ENCODE data around the gene DENND5A.
A peak's percentile ranks its signal among the peaks of the same experiment; 100 is the strongest.
"Not testable (repeated sequence)": the region's sequence is repeated elsewhere in the genome, so short reads cannot be mapped to it uniquely, and the experiment has no call there.

DENND5A gene

DNA sequence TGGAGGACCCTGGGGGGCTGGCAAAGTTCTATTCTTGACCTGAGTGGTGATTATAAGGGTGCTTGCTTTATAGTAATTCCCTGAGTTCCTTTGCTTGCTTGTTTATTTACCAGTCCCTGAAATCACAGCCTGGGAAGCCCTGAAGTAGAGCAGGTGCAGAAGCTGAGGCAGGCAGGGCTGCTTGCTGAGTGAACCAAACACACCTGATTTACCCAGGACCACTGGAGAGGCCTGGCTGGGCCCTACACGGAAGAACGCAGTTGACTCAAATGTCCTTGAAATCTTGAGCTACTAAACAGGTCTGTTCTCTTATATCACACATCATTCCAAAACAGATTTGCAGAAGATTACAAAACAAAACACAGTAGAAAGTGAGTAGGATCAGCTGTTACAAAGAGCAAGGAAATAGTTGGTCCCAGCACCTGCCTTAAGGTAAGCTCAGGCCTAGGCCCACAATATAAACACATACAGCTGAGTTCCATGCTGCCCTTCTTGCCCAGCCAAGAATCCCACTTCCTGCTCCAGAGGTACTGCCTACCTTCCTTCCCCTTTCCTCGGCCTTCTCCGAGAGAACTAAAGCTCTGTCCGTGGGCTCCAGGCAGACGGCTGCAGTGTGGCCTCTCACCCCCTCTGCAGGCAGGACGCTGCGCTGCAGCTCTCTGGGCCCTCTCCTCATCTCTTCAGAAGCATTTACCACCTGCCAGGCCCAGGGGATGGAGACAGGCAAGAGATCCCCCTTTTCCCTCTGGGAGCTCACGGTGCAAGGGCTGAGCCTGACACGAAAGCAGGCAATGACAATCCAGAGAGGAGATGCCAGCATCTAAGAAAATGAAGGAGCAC is 127.6 kb downstream of the DENND5A start:
- peak; percentile 76 for DNase-seq (ENCODE audit: low spot score)

GRCh38 chr11:9136741-9137140 is 128.4 kb downstream of the DENND5A start:
- DNase-seq (ENCODE audit: low spot score): peak; percentile 55

GRCh38 chr11:9133956-9134355 is 131.2 kb downstream of the DENND5A start:
- no peak for DNase-seq (ENCODE audit: low spot score)

- no peak for DNase-seq (ENCODE audit: low spot score)
Measured at GRCh38 chr11:9132203-9132878, 132.8 kb downstream of the DENND5A start.

- DNase-seq (ENCODE audit: low spot score): no peak
Measured at GRCh38 chr11:9130297-9130696, 134.9 kb downstream of the DENND5A start.

DNA sequence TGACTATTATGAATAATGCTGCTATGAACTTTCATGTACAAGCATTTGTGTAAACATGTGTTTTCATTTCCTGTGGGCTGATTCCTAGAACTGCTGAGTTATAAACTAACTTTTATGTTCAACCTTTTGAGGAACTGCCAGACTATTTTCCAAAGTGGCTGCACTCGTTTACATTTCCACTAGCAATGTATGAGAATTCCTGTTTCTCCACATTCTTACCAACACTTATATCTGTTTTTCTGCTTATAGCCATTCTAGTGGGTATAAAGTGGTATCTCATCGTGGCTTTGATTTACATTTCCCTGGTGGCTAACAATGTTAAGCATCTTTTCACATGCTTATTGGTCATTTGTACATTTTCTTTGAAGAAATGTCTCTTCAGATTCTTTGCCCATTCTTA is 138.5 kb downstream of the DENND5A start:
- DNase-seq (ENCODE audit: low spot score): peak; percentile 17

DNA sequence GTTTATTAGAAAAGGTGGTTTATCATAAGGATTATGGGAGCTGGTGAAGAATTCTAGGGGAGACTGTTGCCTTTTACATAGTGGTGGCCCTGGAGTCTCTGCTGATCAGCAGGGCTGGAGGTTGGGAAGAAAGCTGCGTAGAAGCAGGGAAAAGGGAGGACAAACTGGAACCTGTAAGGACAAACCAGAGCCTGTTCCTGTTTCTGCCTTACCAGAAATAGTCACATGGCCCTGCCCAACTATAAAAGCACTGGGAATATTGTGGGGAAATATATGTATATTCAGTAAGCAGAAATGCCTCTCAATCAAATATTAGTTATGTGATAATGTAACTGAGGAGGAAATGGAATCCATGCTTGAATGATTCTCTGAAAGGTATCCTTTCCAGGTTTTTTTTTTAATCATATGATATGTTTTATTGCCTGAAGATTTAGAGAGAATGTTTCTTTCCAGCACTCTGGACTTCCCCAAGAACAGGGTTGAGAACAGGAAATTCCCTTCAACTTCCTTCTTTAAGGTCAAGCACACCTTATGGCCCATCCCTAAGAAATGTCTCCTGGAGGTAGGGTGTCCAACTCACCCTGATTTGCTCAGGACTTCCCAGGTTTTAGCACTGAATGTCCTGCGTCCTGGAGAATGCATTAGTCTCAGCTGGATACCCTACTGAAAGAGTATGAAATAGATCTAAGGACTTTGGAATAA is 139.8 kb downstream of the DENND5A start:
- no peak for DNase-seq (ENCODE audit: low spot score)

DNA sequence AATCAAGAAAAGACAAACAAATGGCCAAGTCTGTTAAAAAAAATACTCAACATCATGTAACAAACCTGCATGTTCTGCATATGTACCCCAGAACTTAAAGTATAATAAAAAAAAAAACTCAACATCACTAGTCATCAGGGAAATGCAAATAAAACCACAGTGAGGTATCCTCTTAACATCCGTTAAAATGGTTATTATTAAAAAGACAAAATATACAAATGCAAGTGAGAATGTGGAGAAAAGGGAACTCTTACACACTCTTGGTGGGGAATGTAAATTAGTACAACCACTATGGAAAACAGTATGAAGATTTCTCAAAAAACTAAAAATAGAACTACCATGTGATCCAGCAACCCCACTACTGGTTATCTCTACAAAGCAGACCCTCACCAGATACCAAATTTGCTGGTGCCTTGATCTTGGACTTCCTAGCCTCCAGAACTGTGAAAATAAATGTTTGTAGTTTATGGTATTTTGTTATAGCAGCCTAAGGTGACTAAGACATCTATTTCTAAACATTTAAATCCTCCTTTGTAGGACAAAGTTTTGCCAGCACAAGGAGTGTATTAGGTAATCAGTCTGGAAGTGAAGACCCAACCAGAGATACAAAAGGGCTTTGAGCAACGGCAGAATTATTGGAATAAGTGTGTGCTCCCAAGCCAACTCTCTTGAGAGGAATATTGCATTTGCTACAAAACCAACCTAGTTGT is 141.4 kb downstream of the DENND5A start:
- DNase-seq (ENCODE audit: low spot score): no peak

DNA sequence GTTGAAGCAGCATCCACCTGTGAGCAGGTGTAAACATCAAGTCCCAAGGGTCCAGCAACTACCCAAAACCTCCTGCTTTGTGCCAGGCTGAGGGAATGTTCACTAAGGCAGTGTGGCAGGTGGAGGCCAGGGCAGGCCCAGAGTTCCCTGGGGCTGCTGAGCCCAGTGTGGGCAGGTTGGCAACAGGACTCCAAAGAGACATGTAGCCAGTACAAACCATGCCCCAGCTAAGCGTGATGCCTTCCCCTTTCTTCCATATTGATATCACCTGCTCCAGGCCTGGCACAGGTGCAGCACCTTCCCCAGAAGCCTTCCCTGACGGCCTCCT is 143.7 kb downstream of the DENND5A start:
- DNase-seq (ENCODE audit: low spot score): no peak

- no peak for DNase-seq (ENCODE audit: low spot score)
Measured at GRCh38 chr11:9120664-9121468, 144.3 kb downstream of the DENND5A start.

- DNase-seq (ENCODE audit: low spot score): no peak
Measured at GRCh38 chr11:9118277-9118676, 146.9 kb downstream of the DENND5A start.

DNA sequence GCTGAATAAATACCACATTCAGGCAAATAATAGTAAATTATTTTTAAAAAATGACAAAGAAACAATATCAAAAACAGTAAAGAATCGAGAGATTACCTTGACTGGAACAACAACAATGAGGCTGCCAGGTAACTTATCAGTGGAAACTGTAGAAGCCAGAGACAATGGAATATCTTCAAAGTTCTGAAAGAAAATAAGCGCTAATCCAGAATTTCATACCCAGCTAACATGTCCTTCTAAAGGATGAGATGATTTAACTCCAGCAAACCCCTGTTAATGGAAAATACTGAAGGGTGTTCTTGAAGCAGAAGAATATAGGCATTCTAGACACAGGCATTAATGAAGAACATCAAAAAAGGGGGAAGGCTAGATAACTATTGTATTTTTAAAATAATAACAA is 153.1 kb downstream of the DENND5A start:
- no peak for DNase-seq (ENCODE audit: low spot score)

DNA sequence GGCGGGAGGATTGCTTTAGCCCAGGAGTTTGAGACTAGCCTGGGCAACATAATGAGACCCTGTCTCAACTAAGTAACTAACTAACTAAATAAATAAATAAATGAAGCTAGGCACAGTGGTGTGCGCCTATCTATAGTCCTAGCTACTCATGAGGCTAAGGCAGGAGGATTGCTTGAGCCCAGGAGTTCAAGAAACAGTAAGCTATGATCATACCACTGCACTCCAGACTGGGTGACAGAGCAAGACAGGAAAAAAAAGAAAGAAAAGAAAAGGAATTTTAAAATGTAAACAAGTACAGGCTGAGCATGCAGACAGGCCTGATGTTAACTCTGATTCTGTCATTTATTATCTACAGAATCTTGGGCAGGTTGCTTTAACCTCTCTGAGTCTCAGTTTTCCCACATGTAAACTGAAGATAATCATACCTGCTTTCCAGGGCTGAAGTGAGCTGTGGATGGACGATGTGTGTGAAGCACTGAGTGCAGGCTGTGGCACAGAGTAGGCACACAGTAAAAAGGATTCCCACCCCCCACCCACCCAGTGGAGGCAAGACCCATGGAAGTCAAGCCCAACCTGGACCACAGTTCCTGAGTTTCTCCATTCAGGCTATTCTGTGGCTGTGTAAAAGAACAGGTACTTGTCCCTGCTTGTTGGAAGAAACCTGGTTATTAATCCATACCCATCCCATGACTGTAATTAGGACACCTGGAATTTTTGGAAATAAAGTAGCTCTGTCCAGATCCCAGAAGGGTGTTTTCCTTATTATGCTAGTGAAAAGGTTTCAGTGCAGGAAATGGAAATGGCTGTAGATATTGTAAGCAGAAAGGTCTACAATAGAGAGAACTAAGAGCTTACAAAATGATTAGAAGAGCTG is 155.1 kb downstream of the DENND5A start:
- no peak for DNase-seq (ENCODE audit: low spot score)

DNA sequence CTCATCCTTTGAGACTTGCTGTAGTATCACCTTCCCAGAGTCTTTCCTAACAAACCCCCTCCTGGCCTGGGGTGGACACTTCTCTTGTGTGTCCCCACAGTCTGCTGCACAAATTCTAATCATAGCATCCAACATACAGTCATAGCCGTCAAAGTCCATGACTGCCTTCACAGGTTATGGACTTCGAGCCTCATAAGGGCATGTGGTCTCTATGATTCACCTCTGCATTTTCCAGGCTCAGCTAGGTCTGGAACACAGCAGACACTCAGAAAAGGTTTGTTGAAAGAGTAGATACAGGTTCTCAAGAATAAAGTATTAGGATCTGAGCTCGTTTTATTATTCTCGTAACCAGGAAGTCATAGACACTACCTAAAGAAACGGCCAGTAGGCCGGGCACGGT is 160.6 kb downstream of the DENND5A start:
- DNase-seq (ENCODE audit: low spot score): no peak

- no peak for DNase-seq (ENCODE audit: low spot score)
Measured at GRCh38 chr11:9103542-9104276, 161.4 kb downstream of the DENND5A start.

DNA sequence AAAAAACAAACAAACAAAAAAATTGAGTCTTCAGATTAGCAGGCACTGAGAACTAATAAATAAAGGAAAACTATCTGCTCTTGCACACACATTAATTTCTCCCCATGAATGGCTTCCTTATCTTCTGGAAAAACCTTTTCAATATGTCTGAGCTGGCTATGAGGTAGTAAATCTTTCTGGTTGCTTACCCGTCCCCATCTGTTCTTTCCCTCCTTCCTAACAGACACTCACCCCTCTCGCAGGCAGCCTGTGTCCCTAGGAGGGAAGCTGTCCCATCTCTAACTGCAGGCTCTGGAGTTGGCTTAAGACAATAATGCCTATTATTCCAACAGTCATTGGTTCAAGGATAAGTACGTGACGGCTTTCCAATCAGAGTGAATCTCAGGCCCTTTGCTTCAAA is 165.5 kb downstream of the DENND5A start:
- DNase-seq (ENCODE audit: low spot score): no peak

DNA sequence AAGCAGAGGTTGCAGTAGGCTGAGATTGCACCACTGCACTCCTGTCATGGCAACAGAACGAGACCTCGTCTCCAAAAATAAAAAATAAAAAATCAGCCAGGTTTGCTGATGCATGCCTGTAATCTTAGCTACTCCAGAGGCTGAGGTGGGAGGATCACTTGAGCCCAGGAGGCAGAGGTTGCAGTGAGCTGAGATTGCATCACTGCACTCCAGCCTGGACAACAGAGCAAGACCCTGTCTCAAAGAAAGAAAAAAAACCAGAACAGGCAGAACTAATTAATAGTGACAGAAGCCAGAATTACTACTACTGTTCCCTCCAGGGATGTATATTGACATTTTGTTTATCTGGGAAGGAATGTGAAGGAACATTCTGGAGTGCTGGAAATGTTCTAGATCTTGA is 166.7 kb downstream of the DENND5A start:
- DNase-seq (ENCODE audit: low spot score): not testable (repeated sequence)

DNA sequence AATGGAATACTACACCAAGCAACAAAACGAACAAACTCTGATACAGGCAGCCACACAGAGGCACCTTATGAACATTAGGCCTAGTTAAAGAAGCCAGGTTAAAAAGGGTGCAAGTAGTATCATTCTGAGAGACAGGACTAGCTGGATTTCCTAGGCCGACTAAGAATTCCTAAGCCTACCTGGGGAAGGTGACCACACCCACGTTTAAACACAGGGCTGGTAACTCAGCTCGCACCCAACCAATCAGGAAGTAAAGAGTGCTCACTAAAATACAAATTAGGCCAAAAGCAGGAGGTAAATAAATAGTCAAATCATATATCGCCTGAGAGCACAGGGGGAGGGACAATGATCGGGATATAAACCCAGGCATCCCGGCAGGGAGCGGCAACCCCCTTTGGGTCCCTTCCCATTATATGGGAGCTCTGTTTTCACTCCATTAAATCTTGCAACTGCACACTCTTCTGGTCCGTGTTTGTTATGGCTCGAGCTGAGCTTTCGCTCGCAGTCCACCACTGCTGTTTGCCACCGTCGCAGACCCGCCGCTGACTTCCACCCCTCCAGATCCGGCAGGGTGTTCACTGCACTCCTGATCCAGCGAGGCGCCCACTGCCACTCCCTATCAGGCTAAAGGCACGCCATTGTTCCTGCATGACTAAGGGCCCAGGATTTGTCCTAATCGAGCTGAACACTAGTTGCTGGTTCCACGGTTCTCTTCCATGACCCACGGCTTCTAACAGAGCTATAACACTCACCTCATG is 167.8 kb downstream of the DENND5A start:
- DNase-seq (ENCODE audit: low spot score): not testable (repeated sequence)

GRCh38 chr11:9096427-9096826 is 168.7 kb downstream of the DENND5A start:
- DNase-seq (ENCODE audit: low spot score): no peak

Measured in activated CD4-positive, alpha-beta T cell treated with anti-CD3 and anti-CD28 coated beads, Interleukin-2, Interleukin-4, amounts not matched to agents 100 ng/mL and 50 ng/mL, durations not matched to agents 16 hours and 8 hours (primary cell).